GM23248 (cell line): Measurements from ENCODE around the gene TNS3.

Experiments
- EZH2 ChIP-seq: fragments of 200-600 bp; sonication (generic); IDR thresholded peaks from 2 replicates; pipeline ENCODE4 v1.6.1; 2018; ENCODE audit warnings: antibody characterized with exemption, mild to moderate bottlenecking; ENCODE audit not compliant: insufficient read depth, poor library complexity, severe bottlenecking
- EZH2phosphoT487 ChIP-seq: fragments of 200-600 bp; sonication (generic); IDR thresholded peaks from 2 replicates; pipeline ENCODE4 v1.6.1; 2018; ENCODE audit warnings: antibody characterized with exemption, moderate library complexity, mild to moderate bottlenecking, low read depth; ENCODE audit not compliant: insufficient read depth

GRCh38 chr7:47347346-47347745 is 234.6 kb downstream of the TNS3 start:
- TF ChIP-seq EZH2 (no peak), EZH2phosphoT487 (no peak)
